Right lobe of liver (tissue), 6 donors: ENCODE data around the gene CACNA2D3. TPM values are rescaled to one million over a fixed set of nuclear protein-coding genes. Genes with fewer than 3 reads are reported as not detected.

Source experiments
- ATAC-seq, 4 donors: fragments of 200-7000 bp; cut with Tn5 transposase; one replicate each; pipeline ENCODE4 v1.9.1; 2020; ENCODE audit warnings: mild to moderate bottlenecking in 4 of 4, moderate library complexity in 4 of 4
- DNase-seq, 3 donors: peaks; one replicate each; pipeline ENCODE4 v3.0.0-alpha.2; 2020
- H3K27ac ChIP-seq, 3 donors: fragments of 200-600 bp; one replicate each; pipeline ENCODE4 v1.8.0; 2022
- H3K27me3 ChIP-seq, 2 donors: fragments of 200-600 bp; one replicate each; pipeline ENCODE4 v1.8.0; 2022
- H3K36me3 ChIP-seq, 4 donors: fragments of 200-600 bp; sonication (generic) in 1 of 4; one replicate each; pipeline versions ENCODE4 v1.5.1 to v1.8.0; 2017 to 2022; ENCODE audit warnings: control low read depth in 1 of 4
- H3K4me1 ChIP-seq, 4 donors: fragments of 200-600 bp; sonication (generic) in 1 of 4; one replicate each; pipeline versions ENCODE4 v1.5.1 to v1.8.0; 2017 to 2022; ENCODE audit warnings: control low read depth in 1 of 4
- H3K4me3 ChIP-seq, 3 donors: fragments of 200-600 bp; one replicate each; pipeline ENCODE4 v1.8.0; 2022
- H3K9me3 ChIP-seq, 4 donors: fragments of 200-600 bp; sonication (generic) in 1 of 4; one replicate each; pipeline versions ENCODE4 v1.5.1 to v1.8.0; 2017 to 2022; ENCODE audit warnings: control low read depth in 1 of 4
- CTCF ChIP-seq, 4 donors: fragments of 200-600 bp in 3 of 4; fragments of 450-650 bp in 1 of 4; IDR thresholded peaks; one replicate each; pipeline versions ENCODE4 v1.5.1 to v1.8.0; 2016 to 2022; ENCODE audit warnings: antibody characterized with exemption in 4 of 4, mild to moderate bottlenecking in 2 of 4
- POLR2A ChIP-seq: fragments of 450-650 bp; IDR thresholded peaks from one replicate; pipeline ENCODE4 v1.6.1; 2017; ENCODE audit warnings: antibody characterized with exemption, mild to moderate bottlenecking
- WGBS: methylation state at CpG from one replicate; pipeline ENCODE4 v1.1.6; 2018; ENCODE audit warnings: low coverage, low lambda C conversion rate; ENCODE audit not compliant: insufficient coverage; ENCODE audit errors: missing lambda C conversion rate; 5-methylcytosine and 5-hydroxymethylcytosine counted together
- intact Hi-C, 2 donors: fragments of 100-400 bp; cut with DNase I; formaldehyde crosslinking; loops; one replicate each; pipeline versions ENCODE4 v1.11.2 to v1.14.1; 2022
- total RNA-seq, 6 experiments: library from RNA; depleted of rRNA in 2 of 6; stranded (reverse); fragments of >200 nt in 2 of 6; fragmentation: NEBNext Ultra II Directional in 3 of 6; extraction: Animal tissue kit (Norgen Biotek cat#: 25700) in 3 of 6; gene quantifications; one replicate each; pipeline versions ENCODE4 v1.1.0 to v1.2.4, GENCODE V29; 2016 to 2023
- donor health status: DM: no; HTN: yes; CAD: no.
- donor health status: DM: no; HTN: no; CAD: no.
- donor health status: DM: no; HTN: no; CAD: no.
- donor health status: DM: no; HTN: yes; CAD: no.
- donor health status: DM: no; HTN: yes; CAD: no.

The CACNA2D3 gene
- total RNA-seq, 6 experiments from 2014 or later = 0.28 to 0.87 TPM; not detected in 4

- 69% methylated on average over 4 of the region's 4 CpGs for WGBS
- no peak for ATAC-seq
- Histone ChIP-seq H3K27me3 (no peaks in the 10 kb centered on the region), H3K27ac (no peak overlapping the region), H3K9me3 (no peaks in the 10 kb centered on the region), H3K36me3 (no peaks in the 10 kb centered on the region), H3K4me3 (no peak overlapping the region), H3K4me1 (no peaks in the 10 kb centered on the region)
- intact Hi-C loops = no loop called here
- TF ChIP-seq POLR2A (no peak), CTCF (IDR thresholded peaks at IDR 0.05) (no peak)
- no peak for DNase-seq
Observed at GRCh38 chr3:54349231-54349652, 226.9 kb downstream of the CACNA2D3 start.

GRCh38 chr3:54349691-54350090 is 227.3 kb downstream of the CACNA2D3 start:
- no peak for TF ChIP-seq CTCF (IDR thresholded peaks at IDR 0.05)
- no peak for TF ChIP-seq POLR2A
- DNase-seq (no peak), ATAC-seq (no peak)
- H3K27ac ChIP-seq = no peak overlapping the region
- no peaks in the 10 kb centered on the region for H3K27me3 ChIP-seq
- no peak overlapping the region for H3K4me3 ChIP-seq
- no peaks in the 10 kb centered on the region for H3K9me3 ChIP-seq
- 78% methylated on average over 4 of the region's 4 CpGs for WGBS
- no peaks in the 10 kb centered on the region for H3K4me1 ChIP-seq
- intact Hi-C loops = no loop called here
- H3K36me3 ChIP-seq = no peaks in the 10 kb centered on the region

DNA sequence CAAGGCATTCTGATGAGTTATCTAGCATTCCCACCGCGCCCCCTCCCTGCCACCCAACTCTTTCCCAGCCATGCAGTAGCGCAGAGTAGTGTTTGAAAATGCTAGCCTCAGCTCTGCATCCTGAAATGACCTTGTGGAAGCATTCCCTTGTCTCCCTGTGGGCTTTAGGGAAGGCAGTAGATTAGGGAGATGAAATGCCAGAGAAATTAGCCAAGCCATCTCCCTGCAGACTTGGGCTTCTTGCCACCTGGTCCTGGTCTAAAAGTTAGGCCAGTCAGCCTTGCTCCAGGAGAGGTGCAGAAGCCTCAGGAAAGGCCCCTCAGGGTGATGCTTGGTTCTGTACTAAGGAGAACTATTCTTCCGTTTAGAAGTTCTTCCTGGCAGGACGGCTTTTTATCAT is 231.2 kb downstream of the CACNA2D3 start:
- WGBS = 74% methylated on average over 4 of the region's 5 CpGs
- Histone ChIP-seq H3K27me3 (no peaks in the 10 kb centered on the region), H3K27ac (no peak overlapping the region), H3K36me3 (no peaks in the 10 kb centered on the region), H3K4me1 (peaks cover 0 to 14% (median 0%) of the 10 kb centered on the region in 4 donors), H3K9me3 (no peaks in the 10 kb centered on the region), H3K4me3 (no peak overlapping the region)
- TF ChIP-seq POLR2A (no peak), CTCF (IDR thresholded peaks at IDR 0.05) (no peak)
- DNase-seq (no peak), ATAC-seq (no peak)
- intact Hi-C loops = no loop called here

DNA sequence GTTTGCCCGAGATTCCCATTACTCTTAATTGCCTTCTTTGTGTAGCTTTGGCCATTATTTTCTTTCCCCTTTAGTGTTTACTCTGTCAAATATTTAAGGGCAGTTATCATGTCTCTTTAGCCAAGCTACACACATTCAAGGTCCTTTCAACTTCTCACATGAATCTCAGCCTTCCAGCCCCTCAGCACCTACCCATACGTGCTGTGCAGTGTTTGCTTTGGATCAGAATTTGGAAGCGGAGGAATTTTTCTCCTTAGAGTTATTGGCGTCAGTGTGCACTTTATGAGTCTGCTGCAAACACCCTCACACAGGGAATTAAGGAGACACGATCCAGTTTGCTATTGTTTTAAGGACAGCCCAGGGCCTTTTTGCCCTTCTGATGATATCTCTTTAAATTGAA is 231.6 kb downstream of the CACNA2D3 start:
- no peak for TF ChIP-seq POLR2A
- TF ChIP-seq CTCF (IDR thresholded peaks at IDR 0.05) = no peak
- intact Hi-C loops = no loop called here
- no peaks in the 10 kb centered on the region for H3K9me3 ChIP-seq
- DNase-seq (no peak), ATAC-seq (no peak)
- H3K4me1 ChIP-seq = peaks cover 0 to 16% (median 1%) of the 10 kb centered on the region in 4 donors
- WGBS = 53% methylated on average over 5 of the region's 5 CpGs
- no peaks in the 10 kb centered on the region for H3K27me3 ChIP-seq
- H3K36me3 ChIP-seq = no peaks in the 10 kb centered on the region
- H3K27ac ChIP-seq = no peak overlapping the region
- H3K4me3 ChIP-seq = no peak overlapping the region

GRCh38 chr3:54355800-54356199 is 233.4 kb downstream of the CACNA2D3 start:
- H3K27ac ChIP-seq = no peak overlapping the region
- ATAC-seq = peak in 2 of 4 donors; percentile 17 to 54
- no peaks in the 10 kb centered on the region for H3K27me3 ChIP-seq
- no peak for TF ChIP-seq CTCF (IDR thresholded peaks at IDR 0.05)
- H3K4me3 ChIP-seq = no peak overlapping the region
- WGBS = 20% methylated on average over 3 of the region's 5 CpGs
- H3K36me3 ChIP-seq = no peaks in the 10 kb centered on the region
- intact Hi-C loops = no loop called here
- no peak for DNase-seq
- peaks cover 0 to 31% (median 4%) of the 10 kb centered on the region in 4 donors for H3K4me1 ChIP-seq
- no peaks in the 10 kb centered on the region for H3K9me3 ChIP-seq
